Peyer's patch (tissue), 4 donors: Measurements from ENCODE around the gene TEK. TPM values are rescaled to one million over a fixed set of nuclear protein-coding genes. Genes with fewer than 3 reads are reported as not detected.

Source experiments
- DNase-seq, 3 donors: peaks; one replicate each; pipeline ENCODE4 v3.0.0-alpha.2; 2017 to 2019
- H3K27ac ChIP-seq, 4 donors: fragments of 200-600 bp; sonication (generic); one replicate each; pipeline ENCODE4 v1.5.1; 2016 to 2019
- H3K27me3 ChIP-seq, 2 donors: fragments of 200-600 bp; sonication (generic); one replicate each; pipeline ENCODE4 v1.5.1; 2019
- H3K36me3 ChIP-seq, 3 donors: fragments of 200-600 bp; sonication (generic); one replicate each; pipeline ENCODE4 v1.5.1; 2016 to 2019
- H3K4me1 ChIP-seq, 4 donors: fragments of 200-600 bp; sonication (generic); one replicate each; pipeline ENCODE4 v1.5.1; 2016 to 2019
- H3K4me3 ChIP-seq, 4 donors: fragments of 200-600 bp; sonication (generic); 1 replicate in 3 of 4; 2 replicates in 1 of 4; pipeline ENCODE4 v1.5.1; 2016 to 2019; ENCODE audit warnings: mild to moderate bottlenecking in 1 of 4
- H3K9me3 ChIP-seq, 4 donors: fragments of 200-600 bp; sonication (generic); one replicate each; pipeline ENCODE4 v1.5.1; 2016 to 2019; ENCODE audit warnings: mild to moderate bottlenecking in 1 of 4
- POLR2A ChIP-seq, 2 donors: fragments of 450-650 bp; IDR thresholded peaks; one replicate each; pipeline ENCODE4 v1.5.1; 2017; ENCODE audit warnings: antibody characterized with exemption in 2 of 2, mild to moderate bottlenecking in 2 of 2, moderate library complexity in 2 of 2
- total RNA-seq, 4 donors: library from RNA; depleted of rRNA; stranded (reverse); fragments of >200 nt; gene quantifications; one replicate each; pipeline ENCODE4 v1.1.0, GENCODE V29; 2016
- TF ChIP-seq, protein P1 (sequence below), 6 experiments: fragments of 450-650 bp in 4 of 6; fragments of 200-600 bp in 2 of 6; sonication (generic) in 1 of 6; IDR thresholded peaks; one replicate each; pipeline ENCODE4 v1.5.1; 2017 to 2019; ENCODE audit warnings: antibody characterized with exemption in 6 of 6, mild to moderate bottlenecking in 3 of 6, moderate library complexity in 1 of 6

TEK gene
- total RNA-seq, 4 donors from 2014 or later, result 3.0 to 22.3 (median 4.3) TPM

DNA sequence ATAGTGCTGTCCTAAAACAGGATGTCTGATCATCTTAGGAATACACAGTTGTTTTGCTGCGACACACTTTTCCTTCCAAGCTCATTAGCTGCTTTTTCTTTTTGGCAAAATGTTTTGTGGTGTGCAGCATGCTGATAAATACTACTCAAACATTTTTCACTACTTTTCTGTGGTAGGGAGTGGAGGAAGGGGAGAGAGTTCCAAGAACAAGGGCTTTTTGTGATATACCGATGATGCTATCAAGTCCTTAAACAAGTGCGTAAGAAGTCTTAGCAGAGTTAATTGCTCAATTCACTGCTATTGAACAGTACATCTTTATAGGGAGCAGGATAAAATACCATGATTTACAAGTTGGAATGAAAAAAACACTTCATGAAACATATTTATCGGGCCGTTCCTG lies 23.6 kb upstream of the TEK start:
- Histone ChIP-seq H3K4me1 (no peaks in the 10 kb centered on the region), H3K36me3 (no peaks in the 10 kb centered on the region), H3K27ac (no peak overlapping the region), H3K27me3 (no peaks in the 10 kb centered on the region), H3K9me3 (no peaks in the 10 kb centered on the region), H3K4me3 (no peak overlapping the region)
- TF ChIP-seq POLR2A (IDR thresholded peaks at IDR 0.05), result no peak
- TF ChIP-seq, protein P1, sequence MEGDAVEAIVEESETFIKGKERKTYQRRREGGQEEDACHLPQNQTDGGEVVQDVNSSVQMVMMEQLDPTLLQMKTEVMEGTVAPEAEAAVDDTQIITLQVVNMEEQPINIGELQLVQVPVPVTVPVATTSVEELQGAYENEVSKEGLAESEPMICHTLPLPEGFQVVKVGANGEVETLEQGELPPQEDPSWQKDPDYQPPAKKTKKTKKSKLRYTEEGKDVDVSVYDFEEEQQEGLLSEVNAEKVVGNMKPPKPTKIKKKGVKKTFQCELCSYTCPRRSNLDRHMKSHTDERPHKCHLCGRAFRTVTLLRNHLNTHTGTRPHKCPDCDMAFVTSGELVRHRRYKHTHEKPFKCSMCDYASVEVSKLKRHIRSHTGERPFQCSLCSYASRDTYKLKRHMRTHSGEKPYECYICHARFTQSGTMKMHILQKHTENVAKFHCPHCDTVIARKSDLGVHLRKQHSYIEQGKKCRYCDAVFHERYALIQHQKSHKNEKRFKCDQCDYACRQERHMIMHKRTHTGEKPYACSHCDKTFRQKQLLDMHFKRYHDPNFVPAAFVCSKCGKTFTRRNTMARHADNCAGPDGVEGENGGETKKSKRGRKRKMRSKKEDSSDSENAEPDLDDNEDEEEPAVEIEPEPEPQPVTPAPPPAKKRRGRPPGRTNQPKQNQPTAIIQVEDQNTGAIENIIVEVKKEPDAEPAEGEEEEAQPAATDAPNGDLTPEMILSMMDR (IDR thresholded peaks at IDR 0.05), result no peak
- DNase-seq, result no peak

DNA sequence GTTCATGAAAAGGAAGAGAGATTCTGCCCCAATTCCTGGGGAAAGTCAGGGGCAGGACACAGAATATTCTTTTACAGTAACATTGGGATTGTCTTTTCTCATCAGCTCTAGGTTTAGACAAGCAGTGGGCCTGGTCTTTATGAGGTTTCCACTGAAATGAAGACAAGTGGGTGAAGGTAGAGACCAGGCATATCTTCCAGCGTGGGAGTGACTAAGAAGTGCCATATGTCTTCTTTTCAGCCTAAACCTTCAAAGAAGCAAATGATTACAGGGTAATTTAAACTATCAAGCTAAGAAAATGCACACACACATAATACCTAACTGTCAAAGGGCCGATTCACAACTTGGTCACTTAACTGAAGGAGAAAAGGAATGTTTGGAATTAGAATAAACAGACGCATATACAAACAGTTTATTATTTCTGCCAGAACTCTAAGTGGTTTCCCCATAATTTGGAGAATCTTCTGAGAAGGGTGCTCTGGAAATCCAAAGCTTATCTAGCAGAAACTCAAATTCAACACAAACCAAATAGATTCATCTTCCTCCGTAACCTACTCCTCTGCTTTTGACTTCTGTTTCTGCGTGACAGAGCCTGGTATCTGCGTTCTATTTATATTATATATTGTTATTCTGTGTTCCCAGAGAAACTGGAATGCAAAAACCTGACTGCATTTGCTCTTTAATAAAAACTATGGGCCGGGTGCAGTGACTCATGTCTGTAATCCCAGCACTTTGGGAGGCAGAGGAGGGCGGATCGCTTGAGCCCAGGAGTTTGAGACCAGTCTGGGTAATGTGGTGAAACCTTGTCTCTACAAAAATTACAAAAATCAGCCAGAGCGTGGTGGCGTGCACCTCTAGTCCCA lies 22.0 kb upstream of the TEK start:
- H3K27me3 ChIP-seq, result no peaks in the 10 kb centered on the region
- no peak overlapping the region for H3K27ac ChIP-seq
- no peaks in the 10 kb centered on the region for H3K9me3 ChIP-seq
- no peak overlapping the region for H3K4me3 ChIP-seq
- no peaks in the 10 kb centered on the region for H3K4me1 ChIP-seq
- no peaks in the 10 kb centered on the region for H3K36me3 ChIP-seq
- DNase-seq, result no peak
- no peak for TF ChIP-seq POLR2A (IDR thresholded peaks at IDR 0.05)
- TF ChIP-seq, protein P1 (IDR thresholded peaks at IDR 0.05), result no peak

- Histone ChIP-seq H3K4me1 (no peaks in the 10 kb centered on the region), H3K9me3 (no peaks in the 10 kb centered on the region), H3K27me3 (no peaks in the 10 kb centered on the region), H3K4me3 (no peak overlapping the region), H3K36me3 (no peaks in the 10 kb centered on the region), H3K27ac (no peak overlapping the region)
- DNase-seq, result no peak
- TF ChIP-seq POLR2A (IDR thresholded peaks at IDR 0.05), result no peak
- TF ChIP-seq, protein P1 (IDR thresholded peaks at IDR 0.05), result no peak
These were observed 20.0 kb upstream of the TEK start for GRCh38 chr9:27088981-27089380.

- no peak for DNase-seq
- Histone ChIP-seq H3K27me3 (no peaks in the 10 kb centered on the region), H3K4me1 (no peaks in the 10 kb centered on the region), H3K4me3 (no peak overlapping the region), H3K36me3 (no peaks in the 10 kb centered on the region), H3K27ac (no peak overlapping the region), H3K9me3 (no peaks in the 10 kb centered on the region)
- TF ChIP-seq POLR2A (IDR thresholded peaks at IDR 0.05), result no peak
- TF ChIP-seq, protein P1 (IDR thresholded peaks at IDR 0.05), result no peak
These were observed 19.3 kb upstream of the TEK start for GRCh38 chr9:27089706-27090105.

DNA sequence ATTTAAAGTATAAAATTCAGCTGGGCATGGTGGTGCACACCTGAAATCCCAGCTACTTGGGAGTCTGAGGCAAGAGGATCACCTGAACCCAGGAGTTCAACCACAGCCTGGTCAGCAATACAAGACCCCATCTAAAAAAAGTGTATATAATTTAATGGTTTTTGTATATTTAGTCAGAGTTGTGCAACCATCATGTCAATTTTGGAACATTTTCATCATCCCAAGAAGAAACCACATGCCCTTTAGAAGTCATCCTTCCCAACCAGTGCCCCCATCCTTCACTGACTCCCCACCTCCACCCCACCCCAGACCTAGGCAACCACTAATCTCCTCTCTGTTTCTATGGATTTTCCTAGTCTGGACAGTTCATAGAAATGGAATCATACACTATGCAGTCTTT lies 18.8 kb upstream of the TEK start:
- H3K36me3 ChIP-seq, result no peaks in the 10 kb centered on the region
- no peaks in the 10 kb centered on the region for H3K27me3 ChIP-seq
- no peak for DNase-seq
- H3K4me1 ChIP-seq, result no peaks in the 10 kb centered on the region
- TF ChIP-seq, protein P1 (IDR thresholded peaks at IDR 0.05), result no peak
- TF ChIP-seq POLR2A (IDR thresholded peaks at IDR 0.05), result no peak
- H3K4me3 ChIP-seq, result no peak overlapping the region
- no peak overlapping the region for H3K27ac ChIP-seq
- H3K9me3 ChIP-seq, result no peaks in the 10 kb centered on the region
